Adipocyte (in vitro differentiated cells): Measurements from ENCODE around the gene MARCHF11.

Experiments
- DNase-seq: peaks from one replicate; pipeline ENCODE4 v3.0.0-alpha.2; 2015; ENCODE audit warnings: low read depth
- H3K27me3 ChIP-seq: replicated peaks from 2 replicates; pipeline ENCODE4 v1.7.0; 2013; ENCODE audit warnings: mild to moderate bottlenecking, low read length, moderate library complexity; ENCODE audit not compliant: control insufficient read depth, insufficient read depth
- H3K36me3 ChIP-seq: 2 replicates; pipeline ENCODE4 v1.7.0; 2013; ENCODE audit warnings: low read length, mild to moderate bottlenecking, moderate library complexity; ENCODE audit not compliant: control insufficient read depth, insufficient read depth, severe bottlenecking
- H3K4me1 ChIP-seq: 2 replicates; pipeline ENCODE4 v1.7.0; 2013; ENCODE audit warnings: mild to moderate bottlenecking, low read length, moderate library complexity; ENCODE audit not compliant: control insufficient read depth, insufficient read depth
- H3K4me3 ChIP-seq: 2 replicates; pipeline ENCODE4 v1.7.0; 2013; ENCODE audit warnings: mild to moderate bottlenecking, low read length, moderate library complexity
- H3K9ac ChIP-seq: 2 replicates; pipeline ENCODE4 v1.7.0; 2013; ENCODE audit warnings: mild to moderate bottlenecking, low read length, moderate library complexity
- H3K9me3 ChIP-seq: 2 replicates; pipeline ENCODE4 v1.7.0; 2013; ENCODE audit warnings: mild to moderate bottlenecking, low read length, moderate library complexity; ENCODE audit not compliant: control insufficient read depth

Gene MARCHF11

DNA sequence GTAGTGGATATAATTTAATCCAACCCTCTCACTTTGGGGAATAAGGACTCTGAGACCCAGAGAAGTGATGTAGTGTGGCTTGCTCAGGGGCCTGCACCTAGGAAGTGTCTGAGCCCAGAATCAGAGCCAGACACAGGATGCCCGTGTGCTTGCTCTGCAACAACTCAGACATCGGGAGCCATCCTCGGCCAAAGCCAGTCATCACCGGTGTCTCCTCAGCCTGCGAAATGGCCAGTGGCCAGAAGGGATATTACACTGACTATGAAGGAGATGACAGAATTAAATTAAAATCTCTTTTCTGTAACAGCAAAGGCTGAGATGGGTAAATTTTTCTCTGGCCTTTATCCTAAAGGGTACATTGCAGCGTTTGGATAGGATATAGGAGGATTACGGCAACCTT is 102.9 kb downstream of the MARCHF11 start:
- no peaks in the 10 kb centered on the region for H3K9me3 ChIP-seq

DNA sequence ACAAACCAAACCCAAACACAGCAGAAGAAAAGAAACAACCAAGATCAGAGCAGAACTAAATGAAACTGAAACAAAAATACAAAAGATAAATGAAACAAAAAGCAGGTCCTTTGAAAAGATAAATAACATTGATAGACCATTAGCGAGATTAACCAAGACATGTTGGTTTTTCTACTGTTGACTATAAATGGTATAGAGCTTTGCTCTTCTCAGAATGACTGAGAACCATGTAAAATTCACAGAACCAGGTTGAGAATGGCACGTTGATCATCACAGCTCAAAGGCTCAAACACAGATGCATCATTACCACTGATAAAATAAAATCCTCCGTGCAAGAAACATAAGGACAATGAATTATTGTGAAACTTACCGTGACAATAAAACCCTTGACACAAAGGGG is 105.2 kb downstream of the MARCHF11 start:
- Histone ChIP-seq H3K9ac (no peak overlapping the region), H3K27me3 (peaks cover 7% of the 10 kb centered on the region), H3K36me3 (no peaks in the 10 kb centered on the region), H3K4me1 (no peaks in the 10 kb centered on the region), H3K4me3 (no peak overlapping the region), H3K9me3 (no peaks in the 10 kb centered on the region)
- DNase-seq: no peak

More for the DNA sequence above, 102.9 kb downstream of the MARCHF11 start:
- no peak for DNase-seq
- H3K4me3 ChIP-seq: no peak overlapping the region
- no peaks in the 10 kb centered on the region for H3K36me3 ChIP-seq
- no peaks in the 10 kb centered on the region for H3K4me1 ChIP-seq
- peaks cover 7% of the 10 kb centered on the region for H3K27me3 ChIP-seq
- H3K9ac ChIP-seq: no peak overlapping the region

DNA sequence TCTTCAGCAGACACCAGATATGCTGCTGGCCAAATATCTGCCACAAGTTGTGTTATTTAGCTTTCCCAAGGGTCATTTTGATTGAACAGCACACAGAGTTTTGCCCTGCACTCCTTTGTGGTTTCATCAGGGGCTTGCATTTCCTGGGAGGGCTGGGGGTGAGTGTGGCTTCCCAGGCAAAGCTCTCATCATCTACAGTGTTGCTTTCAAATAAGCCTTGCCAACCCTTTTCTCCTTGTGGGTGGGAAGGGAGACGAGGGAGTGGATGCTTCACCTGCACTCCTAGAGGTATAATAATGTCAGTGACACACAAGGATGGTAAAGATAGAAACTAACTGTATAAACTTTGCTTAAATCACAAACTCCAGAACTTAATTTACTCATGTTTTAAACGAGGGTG is 107.0 kb downstream of the MARCHF11 start:
- H3K36me3 ChIP-seq: no peaks in the 10 kb centered on the region
- no peaks in the 10 kb centered on the region for H3K27me3 ChIP-seq
- H3K4me1 ChIP-seq: no peaks in the 10 kb centered on the region
- no peak overlapping the region for H3K9ac ChIP-seq
- no peak for DNase-seq
- H3K4me3 ChIP-seq: no peak overlapping the region
- peaks cover 5% of the 10 kb centered on the region for H3K9me3 ChIP-seq

DNA sequence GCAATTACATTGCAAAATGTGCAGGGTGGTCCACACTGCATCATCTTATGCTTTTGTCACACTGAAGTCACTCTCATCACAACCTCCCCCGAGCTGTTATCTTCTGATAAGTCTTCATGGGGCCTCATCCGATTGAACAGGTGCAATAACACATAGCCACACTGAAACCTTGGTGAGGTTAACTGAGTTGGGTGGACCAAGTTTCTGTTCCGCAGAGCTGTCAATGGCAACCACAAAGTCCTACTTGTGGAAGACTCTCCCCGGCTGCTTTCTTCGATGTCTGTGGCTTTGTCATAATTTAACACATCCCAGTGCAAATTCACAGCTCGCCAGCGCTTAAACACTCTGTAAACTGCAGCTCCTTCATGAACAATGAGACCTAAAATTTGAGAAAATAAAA is 112.2 kb downstream of the MARCHF11 start:
- Histone ChIP-seq H3K27me3 (no peaks in the 10 kb centered on the region), H3K36me3 (no peaks in the 10 kb centered on the region), H3K4me3 (no peak overlapping the region), H3K9me3 (peaks cover 5% of the 10 kb centered on the region), H3K4me1 (no peaks in the 10 kb centered on the region), H3K9ac (no peak overlapping the region)
- no peak for DNase-seq

DNA sequence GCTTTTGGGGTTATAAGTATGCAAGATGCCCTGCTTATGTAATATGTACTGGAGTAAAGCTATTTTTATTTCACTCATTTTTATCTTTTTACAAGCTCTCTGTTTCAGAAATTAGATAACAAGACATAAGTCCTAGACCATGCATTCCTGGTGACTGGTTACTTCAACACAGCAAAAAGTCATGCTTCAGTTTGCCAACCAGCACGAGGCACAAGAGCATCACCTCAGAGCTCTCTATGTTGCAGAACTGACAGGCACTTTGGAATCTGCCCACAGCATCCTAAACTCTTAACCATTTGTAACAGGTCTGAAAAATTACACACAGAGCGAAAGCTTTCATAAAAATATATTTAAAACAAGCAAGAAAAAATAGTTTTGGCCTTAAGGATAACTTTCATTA is 112.8 kb downstream of the MARCHF11 start:
- no peaks in the 10 kb centered on the region for H3K36me3 ChIP-seq
- peaks cover 5% of the 10 kb centered on the region for H3K9me3 ChIP-seq
- DNase-seq: no peak
- H3K4me3 ChIP-seq: no peak overlapping the region
- H3K4me1 ChIP-seq: no peaks in the 10 kb centered on the region
- no peak overlapping the region for H3K9ac ChIP-seq
- no peaks in the 10 kb centered on the region for H3K27me3 ChIP-seq

DNA sequence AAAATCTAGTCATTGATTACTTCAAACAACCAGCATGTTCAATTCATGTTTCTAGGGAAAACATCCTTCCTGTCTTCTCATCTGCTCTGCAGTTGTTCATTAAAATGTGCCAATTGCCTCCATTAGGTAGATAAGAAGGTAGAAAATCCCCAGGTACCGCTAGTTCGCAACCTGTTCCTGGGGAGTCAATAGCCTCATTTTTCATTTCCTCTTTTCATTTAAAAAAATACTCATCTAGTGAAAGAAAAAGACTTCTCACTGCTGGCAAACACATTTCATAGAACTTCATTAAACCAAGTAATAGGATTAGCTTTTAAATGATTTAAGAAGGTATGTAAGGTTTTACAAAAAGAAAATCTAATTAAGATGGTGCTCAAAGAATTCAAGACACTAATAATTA is 113.3 kb downstream of the MARCHF11 start:
- Histone ChIP-seq H3K9me3 (peaks cover 5% of the 10 kb centered on the region), H3K4me3 (no peak overlapping the region), H3K4me1 (no peaks in the 10 kb centered on the region), H3K36me3 (no peaks in the 10 kb centered on the region), H3K27me3 (no peaks in the 10 kb centered on the region), H3K9ac (no peak overlapping the region)
- no peak for DNase-seq

DNA sequence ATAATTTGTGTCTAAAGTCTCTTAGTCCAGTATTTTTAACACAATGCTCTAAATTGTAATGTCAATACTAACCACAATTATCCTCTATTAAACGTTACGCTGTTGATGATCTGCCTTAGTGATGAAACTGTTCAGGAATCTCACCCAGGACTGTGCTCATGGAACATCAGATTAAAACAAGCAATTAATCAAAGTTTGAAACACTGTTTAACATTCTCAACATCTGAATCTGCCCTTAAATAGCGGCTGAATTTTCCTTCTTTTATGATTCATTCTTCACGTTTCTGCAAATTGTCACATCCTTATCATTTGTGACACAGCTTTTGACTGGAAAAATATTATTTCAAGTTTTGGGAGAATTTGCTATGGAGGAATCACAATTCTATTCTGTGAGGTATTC is 113.8 kb downstream of the MARCHF11 start:
- no peak overlapping the region for H3K4me3 ChIP-seq
- H3K36me3 ChIP-seq: no peaks in the 10 kb centered on the region
- no peaks in the 10 kb centered on the region for H3K4me1 ChIP-seq
- DNase-seq: no peak
- no peak overlapping the region for H3K9ac ChIP-seq
- peaks cover 5% of the 10 kb centered on the region for H3K27me3 ChIP-seq
- peaks cover 5% of the 10 kb centered on the region for H3K9me3 ChIP-seq

DNA sequence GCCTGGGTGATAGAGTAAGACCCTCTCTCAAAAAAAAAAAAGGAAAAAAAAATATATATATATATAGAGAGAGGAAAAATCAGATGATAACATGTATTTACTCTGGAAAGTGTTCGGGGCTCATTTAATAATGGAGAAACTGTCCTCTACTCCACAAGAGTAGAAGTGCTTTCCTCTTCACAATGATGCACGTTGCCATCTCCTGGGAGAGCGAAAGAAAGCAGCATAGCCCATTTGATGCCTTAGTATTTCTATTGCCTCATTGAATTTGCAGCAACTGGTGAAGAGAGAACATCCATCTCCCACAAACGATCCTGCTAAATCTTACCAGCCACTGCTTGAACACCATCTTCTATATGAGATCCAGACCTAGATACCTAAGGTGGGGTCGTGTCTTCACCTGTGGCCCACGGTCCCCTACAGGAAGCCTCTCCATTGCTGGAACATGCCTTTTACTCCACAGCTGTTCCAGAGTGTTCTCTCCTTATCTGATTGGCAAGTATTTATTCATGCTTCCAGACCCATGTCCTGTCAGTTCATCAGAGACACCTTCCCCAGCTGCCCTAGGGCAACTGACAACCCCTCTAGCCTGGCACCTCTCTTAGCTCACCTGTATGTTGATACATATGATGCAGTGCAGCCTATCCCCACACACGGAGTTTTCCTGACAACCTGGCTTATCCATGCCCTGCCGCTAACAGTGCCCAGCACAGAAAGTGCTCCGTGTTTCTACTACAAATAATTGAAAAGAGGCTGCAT is 115.3 kb downstream of the MARCHF11 start:
- Histone ChIP-seq H3K4me3 (no peak overlapping the region), H3K27me3 (peaks cover 8% of the 10 kb centered on the region), H3K4me1 (no peaks in the 10 kb centered on the region), H3K9me3 (peaks cover 5% of the 10 kb centered on the region), H3K36me3 (no peaks in the 10 kb centered on the region), H3K9ac (no peak overlapping the region)
- no peak for DNase-seq

DNA sequence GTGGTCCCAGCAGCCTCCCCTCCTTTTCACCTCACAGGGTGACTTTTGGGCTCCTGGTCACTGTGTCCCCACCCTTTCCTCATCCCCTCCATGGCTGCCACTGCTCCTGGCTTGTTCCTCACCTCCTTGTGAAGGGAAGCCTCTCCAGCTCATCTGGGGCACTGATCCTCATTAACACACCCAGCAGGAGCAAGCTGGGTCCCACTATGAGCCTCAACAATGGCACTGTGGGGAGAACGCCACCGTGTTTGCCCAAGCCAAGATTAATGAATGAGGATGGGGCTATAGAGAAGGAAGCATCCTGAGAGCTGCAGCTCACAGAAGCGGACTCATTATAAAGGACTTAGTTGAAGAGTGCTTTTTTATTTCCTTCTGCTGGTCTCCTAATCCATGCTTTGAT is 118.4 kb downstream of the MARCHF11 start:
- no peaks in the 10 kb centered on the region for H3K9me3 ChIP-seq
- H3K9ac ChIP-seq: no peak overlapping the region
- no peak overlapping the region for H3K4me3 ChIP-seq
- H3K27me3 ChIP-seq: peaks cover 13% of the 10 kb centered on the region
- H3K4me1 ChIP-seq: no peaks in the 10 kb centered on the region
- DNase-seq: no peak
- no peaks in the 10 kb centered on the region for H3K36me3 ChIP-seq

DNA sequence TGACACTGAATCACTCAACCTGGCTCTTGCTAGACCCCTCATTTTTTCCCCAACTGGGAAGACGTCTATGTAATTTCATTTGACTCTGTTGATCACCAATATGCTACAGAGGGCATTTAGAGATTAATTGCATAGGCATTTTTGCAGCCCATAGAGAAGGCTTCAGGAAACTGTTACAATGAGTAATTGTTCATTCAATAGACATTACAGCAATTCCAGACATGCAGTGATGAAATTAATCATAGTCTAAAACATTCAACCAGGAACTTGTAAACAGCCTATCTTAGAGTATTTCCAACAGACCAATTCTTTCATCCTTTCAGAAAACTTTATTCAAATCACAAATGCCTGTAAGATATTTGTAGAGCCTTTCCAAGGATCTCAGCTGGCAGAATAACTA is 122.3 kb downstream of the MARCHF11 start:
- no peak overlapping the region for H3K9ac ChIP-seq
- no peaks in the 10 kb centered on the region for H3K9me3 ChIP-seq
- DNase-seq: peak; percentile 12
- H3K4me3 ChIP-seq: no peak overlapping the region
- H3K4me1 ChIP-seq: no peaks in the 10 kb centered on the region
- no peaks in the 10 kb centered on the region for H3K36me3 ChIP-seq
- peaks cover 16% of the 10 kb centered on the region for H3K27me3 ChIP-seq

DNA sequence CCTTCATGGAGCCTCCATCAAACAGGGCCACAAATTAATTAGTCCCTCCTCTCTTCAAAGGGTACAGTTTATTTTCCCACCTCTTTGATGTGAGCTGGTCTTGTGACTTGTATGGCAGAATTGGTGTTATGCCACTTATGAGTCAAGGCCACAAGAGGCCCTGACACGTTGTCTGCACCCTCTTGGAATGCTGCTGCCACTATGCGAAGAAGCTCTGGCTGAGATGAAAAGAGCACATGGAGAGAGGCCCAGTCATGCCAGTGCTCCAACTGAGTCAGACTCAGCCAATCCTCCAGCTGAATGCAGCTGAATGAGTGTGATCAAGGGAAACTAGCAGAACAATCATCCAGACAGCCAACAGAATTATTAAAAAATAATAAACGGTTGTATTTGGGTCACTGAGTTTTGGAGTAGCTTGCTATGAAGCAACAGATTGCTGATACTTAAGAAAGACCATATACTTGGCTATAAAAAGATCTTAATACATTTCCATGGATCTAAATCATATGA is 128.3 kb downstream of the MARCHF11 start:
- Histone ChIP-seq H3K36me3 (no peaks in the 10 kb centered on the region), H3K4me1 (no peaks in the 10 kb centered on the region), H3K9me3 (no peaks in the 10 kb centered on the region), H3K9ac (no peak overlapping the region), H3K4me3 (no peak overlapping the region), H3K27me3 (peaks cover 3% of the 10 kb centered on the region)
- no peak for DNase-seq

DNA sequence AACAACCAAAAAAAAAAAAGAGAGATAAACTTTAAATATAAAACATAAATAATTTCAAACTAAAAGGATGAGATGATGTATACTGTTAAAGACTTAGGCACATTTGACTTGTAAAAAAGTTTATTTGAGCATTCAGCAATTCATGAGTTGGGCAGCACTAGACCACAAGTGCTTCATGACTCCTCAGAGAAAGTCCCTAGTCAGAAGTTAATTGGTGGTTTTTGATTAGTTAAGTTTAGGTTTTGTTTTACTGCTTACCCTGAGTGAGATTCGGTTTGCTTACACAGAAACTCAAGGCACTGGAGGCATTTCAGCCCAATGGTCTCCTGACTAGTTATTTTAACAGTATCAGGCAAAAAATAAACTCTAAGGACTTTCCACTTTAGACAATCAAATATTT is 129.2 kb downstream of the MARCHF11 start:
- Histone ChIP-seq H3K9ac (no peak overlapping the region), H3K36me3 (no peaks in the 10 kb centered on the region), H3K9me3 (no peaks in the 10 kb centered on the region), H3K27me3 (no peaks in the 10 kb centered on the region), H3K4me3 (no peak overlapping the region), H3K4me1 (no peaks in the 10 kb centered on the region)
- no peak for DNase-seq
